ENCODE measurements around the gene RRAS2.
"Not testable (repeated sequence)": the region's sequence is repeated elsewhere in the genome, so short reads cannot be mapped to it uniquely, and the experiment has no call there.

RRAS2 gene

GRCh38 chr11:14252501-14252900 is 106.5 kb downstream of the RRAS2 start:
- peaks cover 0 to 31% (median 0%) of the 10 kb centered on the region in 3 experiments for H3K27me3 ChIP-seq (ENCODE audit: control insufficient read depth in 3 of 3, insufficient read depth in 3 of 3, low read depth in 1 of 3, low read length in 3 of 3)

GRCh38 chr11:14251754-14252153 is 107.2 kb downstream of the RRAS2 start:
- peaks cover 2 to 11% of the 10 kb centered on the region in 2 donors for H3K4me1 ChIP-seq (ENCODE audit: control insufficient read depth in 2 of 2, insufficient read depth in 1 of 2, low read depth in 1 of 2, low read length in 2 of 2)

More at GRCh38 chr11:14252501-14252900, 106.5 kb downstream of the RRAS2 start:
- not testable (repeated sequence) for H2BK12ac ChIP-seq (ENCODE audit: low read length); H3K23ac ChIP-seq (ENCODE audit: low read depth, low read length, poor library complexity); H3K4ac ChIP-seq (ENCODE audit: low read length); H2BK15ac ChIP-seq (ENCODE audit: low read length); H4K91ac ChIP-seq (ENCODE audit: low read depth, low read length, poor library complexity); H3K4me2 ChIP-seq (ENCODE audit: insufficient read depth, low read length, poor library complexity, severe bottlenecking); H3K9ac ChIP-seq (ENCODE audit: low read depth, low read length, poor library complexity); H2AK5ac ChIP-seq (ENCODE audit: low read depth, low read length); H4K8ac ChIP-seq (ENCODE audit: low read depth, low read length); H3K18ac ChIP-seq (ENCODE audit: low read length); H3K36me3 ChIP-seq (replicated peaks in 1 of 2; ENCODE audit: control insufficient read depth in 2 of 2, insufficient read depth in 2 of 2, low read length in 2 of 2); H2BK120ac ChIP-seq (ENCODE audit: low read depth, low read length); H3K14ac ChIP-seq (ENCODE audit: low read length); DNase-seq (ENCODE audit: low spot score); H2AFZ ChIP-seq (ENCODE audit: low read length); H3K79me1 ChIP-seq (ENCODE audit: low read depth, low read length); H3K9me3 ChIP-seq (replicated peaks in 1 of 2; ENCODE audit: control insufficient read depth in 2 of 2, insufficient read depth in 1 of 2, low read depth in 1 of 2, low read length in 2 of 2); H3K4me3 ChIP-seq (ENCODE audit: low read length in 2 of 2); H3K27ac ChIP-seq (replicated peaks; ENCODE audit: low read length); H2BK5ac ChIP-seq (ENCODE audit: low read length)
- H3K4me1 ChIP-seq (ENCODE audit: control insufficient read depth in 2 of 2, insufficient read depth in 1 of 2, low read depth in 1 of 2, low read length in 2 of 2): peaks cover 2 to 11% of the 10 kb centered on the region in 2 donors
- WGBS, 2 donors (ENCODE audit: extremely low coverage in 2 of 2, insufficient read length in 2 of 2, insufficient replicate concordance in 1 of 2): no CpG with 5 or more reads among the region's 12 CpGs

GRCh38 chr11:14249121-14249963 is 109.6 kb downstream of the RRAS2 start:
- Histone ChIP-seq H3K27ac (replicated peaks; ENCODE audit: low read length) (peak overlapping the region; percentile 26), H3K9me3 (replicated peaks in 1 of 2; ENCODE audit: control insufficient read depth in 2 of 2, insufficient read depth in 1 of 2, low read depth in 1 of 2, low read length in 2 of 2) (no peaks in the 10 kb centered on the region), H2BK120ac (ENCODE audit: low read depth, low read length) (no peak overlapping the region), H2BK12ac (ENCODE audit: low read length) (no peak overlapping the region), H2AFZ (ENCODE audit: low read length) (no peak overlapping the region), H2BK15ac (ENCODE audit: low read length) (no peak overlapping the region), H2BK5ac (ENCODE audit: low read length) (no peak overlapping the region), H3K4me1 (ENCODE audit: control insufficient read depth in 2 of 2, insufficient read depth in 1 of 2, low read depth in 1 of 2, low read length in 2 of 2) (peaks cover 2 to 15% of the 10 kb centered on the region in 2 donors), H3K27me3 (ENCODE audit: control insufficient read depth in 3 of 3, insufficient read depth in 3 of 3, low read depth in 1 of 3, low read length in 3 of 3) (peaks cover 0 to 38% (median 0%) of the 10 kb centered on the region in 3 experiments), H3K18ac (ENCODE audit: low read length) (no peak overlapping the region), H3K14ac (ENCODE audit: low read length) (no peak overlapping the region), H3K4me2 (ENCODE audit: insufficient read depth, low read length, poor library complexity, severe bottlenecking) (no peak overlapping the region), H3K9ac (ENCODE audit: low read depth, low read length, poor library complexity) (no peak overlapping the region), H2AK5ac (ENCODE audit: low read depth, low read length) (no peak overlapping the region), H3K36me3 (replicated peaks in 1 of 2; ENCODE audit: control insufficient read depth in 2 of 2, insufficient read depth in 2 of 2, low read length in 2 of 2) (no peaks in the 10 kb centered on the region), H3K4ac (ENCODE audit: low read length) (no peak overlapping the region), H3K79me1 (ENCODE audit: low read depth, low read length) (no peaks in the 10 kb centered on the region), H4K91ac (ENCODE audit: low read depth, low read length, poor library complexity) (no peak overlapping the region), H3K4me3 (ENCODE audit: low read length in 2 of 2) (no peak overlapping the region), H4K8ac (ENCODE audit: low read depth, low read length) (no peak overlapping the region), H3K23ac (ENCODE audit: low read depth, low read length, poor library complexity) (peak overlapping the region; percentile 12)
- DNase-seq (ENCODE audit: low spot score): peak; percentile 71
- no CpG with 5 or more reads among the region's 10 CpGs for WGBS, 2 donors (ENCODE audit: extremely low coverage in 2 of 2, insufficient read length in 2 of 2, insufficient replicate concordance in 1 of 2)

More at GRCh38 chr11:14251754-14252153, 107.2 kb downstream of the RRAS2 start:
- H3K4me3 ChIP-seq (ENCODE audit: low read length in 2 of 2): no peak overlapping the region
- no peak overlapping the region for H2BK120ac ChIP-seq (ENCODE audit: low read depth, low read length)
- no peak overlapping the region for H3K14ac ChIP-seq (ENCODE audit: low read length)
- no peak overlapping the region for H3K4ac ChIP-seq (ENCODE audit: low read length)
- H3K79me1 ChIP-seq (ENCODE audit: low read depth, low read length): no peaks in the 10 kb centered on the region
- no peak overlapping the region for H2BK15ac ChIP-seq (ENCODE audit: low read length)
- H2BK5ac ChIP-seq (ENCODE audit: low read length): no peak overlapping the region
- no peak overlapping the region for H3K27ac ChIP-seq (replicated peaks; ENCODE audit: low read length)
- H2BK12ac ChIP-seq (ENCODE audit: low read length): no peak overlapping the region
- H3K23ac ChIP-seq (ENCODE audit: low read depth, low read length, poor library complexity): no peak overlapping the region
- WGBS, 2 donors (ENCODE audit: extremely low coverage in 2 of 2, insufficient read length in 2 of 2, insufficient replicate concordance in 1 of 2): no CpG with 5 or more reads among the region's 5 CpGs
- H3K4me2 ChIP-seq (ENCODE audit: insufficient read depth, low read length, poor library complexity, severe bottlenecking): no peak overlapping the region
- peaks cover 0 to 35% (median 0%) of the 10 kb centered on the region in 3 experiments for H3K27me3 ChIP-seq (ENCODE audit: control insufficient read depth in 3 of 3, insufficient read depth in 3 of 3, low read depth in 1 of 3, low read length in 3 of 3)
- no peak overlapping the region for H4K8ac ChIP-seq (ENCODE audit: low read depth, low read length)
- no peaks in the 10 kb centered on the region for H3K36me3 ChIP-seq (replicated peaks in 1 of 2; ENCODE audit: control insufficient read depth in 2 of 2, insufficient read depth in 2 of 2, low read length in 2 of 2)
- H2AFZ ChIP-seq (ENCODE audit: low read length): no peak overlapping the region
- H2AK5ac ChIP-seq (ENCODE audit: low read depth, low read length): no peak overlapping the region
- no peak overlapping the region for H4K91ac ChIP-seq (ENCODE audit: low read depth, low read length, poor library complexity)
- H3K9me3 ChIP-seq (replicated peaks in 1 of 2; ENCODE audit: control insufficient read depth in 2 of 2, insufficient read depth in 1 of 2, low read depth in 1 of 2, low read length in 2 of 2): no peaks in the 10 kb centered on the region
- no peak for DNase-seq (ENCODE audit: low spot score)
- no peak overlapping the region for H3K18ac ChIP-seq (ENCODE audit: low read length)
- H3K9ac ChIP-seq (ENCODE audit: low read depth, low read length, poor library complexity): no peak overlapping the region

GRCh38 chr11:14248580-14248981 is 110.4 kb downstream of the RRAS2 start:
- DNase-seq (ENCODE audit: low spot score): peak; percentile 47
- H3K36me3 ChIP-seq (replicated peaks in 1 of 2; ENCODE audit: control insufficient read depth in 2 of 2, insufficient read depth in 2 of 2, low read length in 2 of 2): no peaks in the 10 kb centered on the region
- WGBS, 2 donors (ENCODE audit: extremely low coverage in 2 of 2, insufficient read length in 2 of 2, insufficient replicate concordance in 1 of 2): no CpG with 5 or more reads among the region's 5 CpGs
- no peaks in the 10 kb centered on the region for H3K79me1 ChIP-seq (ENCODE audit: low read depth, low read length)
- peaks cover 2 to 15% of the 10 kb centered on the region in 2 donors for H3K4me1 ChIP-seq (ENCODE audit: control insufficient read depth in 2 of 2, insufficient read depth in 1 of 2, low read depth in 1 of 2, low read length in 2 of 2)
- H4K8ac ChIP-seq (ENCODE audit: low read depth, low read length): no peak overlapping the region
- H2BK15ac ChIP-seq (ENCODE audit: low read length): no peak overlapping the region
- no peak overlapping the region for H3K9ac ChIP-seq (ENCODE audit: low read depth, low read length, poor library complexity)
- H2BK5ac ChIP-seq (ENCODE audit: low read length): no peak overlapping the region
- no peak overlapping the region for H3K18ac ChIP-seq (ENCODE audit: low read length)
- H2AFZ ChIP-seq (ENCODE audit: low read length): peak overlapping the region; percentile 36
- no peak overlapping the region for H2BK120ac ChIP-seq (ENCODE audit: low read depth, low read length)
- H3K4me2 ChIP-seq (ENCODE audit: insufficient read depth, low read length, poor library complexity, severe bottlenecking): no peak overlapping the region
- H3K9me3 ChIP-seq (replicated peaks in 1 of 2; ENCODE audit: control insufficient read depth in 2 of 2, insufficient read depth in 1 of 2, low read depth in 1 of 2, low read length in 2 of 2): no peaks in the 10 kb centered on the region
- no peak overlapping the region for H2BK12ac ChIP-seq (ENCODE audit: low read length)
- no peak overlapping the region for H3K4ac ChIP-seq (ENCODE audit: low read length)
- H4K91ac ChIP-seq (ENCODE audit: low read depth, low read length, poor library complexity): no peak overlapping the region
- no peak overlapping the region for H2AK5ac ChIP-seq (ENCODE audit: low read depth, low read length)
- no peak overlapping the region for H3K23ac ChIP-seq (ENCODE audit: low read depth, low read length, poor library complexity)
- peaks cover 0 to 38% (median 0%) of the 10 kb centered on the region in 3 experiments for H3K27me3 ChIP-seq (ENCODE audit: control insufficient read depth in 3 of 3, insufficient read depth in 3 of 3, low read depth in 1 of 3, low read length in 3 of 3)
- H3K14ac ChIP-seq (ENCODE audit: low read length): no peak overlapping the region
- no peak overlapping the region for H3K4me3 ChIP-seq (ENCODE audit: low read length in 2 of 2)
- H3K27ac ChIP-seq (replicated peaks; ENCODE audit: low read length): peak overlapping the region; percentile 26

Data from neuronal stem cell (in vitro differentiated cells).